ENCODE measurements around the gene MAPK8IP2. TPM values are rescaled to one million over a fixed set of nuclear protein-coding genes. Genes with fewer than 3 reads are reported as not detected.

MAPK8IP2 gene
- total and polyA plus RNA-seq, 2 donors (not counting 1 experiment from before 2014, with no cell fraction given): 0.10 to 0.17 TPM

GRCh38 chr22:50622723-50623327, 22.2 kb downstream of the MAPK8IP2 start:
- Histone ChIP-seq H3K27me3 (ENCODE audit: control insufficient read depth, insufficient read depth, low read length) (peaks cover 4% of the 10 kb centered on the region), H3K27ac (ENCODE audit: insufficient read depth, low read length) (no peak overlapping the region), H3K9me3 (ENCODE audit: control insufficient read depth, insufficient read depth, low read depth, low read length) (no peaks in the 10 kb centered on the region), H3K36me3 (ENCODE audit: control insufficient read depth, insufficient read depth, low read length) (peaks cover 2% of the 10 kb centered on the region), H3K9ac (ENCODE audit: insufficient read depth, low read length) (no peak overlapping the region), H3K79me2 (ENCODE audit: control insufficient read depth, insufficient read depth, low read length) (no peaks in the 10 kb centered on the region), H3K4me2 (ENCODE audit: extremely low read depth, insufficient read depth, low read length) (no peak overlapping the region), H3K4me3 (replicated peaks in 1 of 4; ENCODE audit: control extremely low read depth in 1 of 4, insufficient read depth in 1 of 4, low read depth in 3 of 4, low read length in 4 of 4) (no peak overlapping the region), H4K20me1 (ENCODE audit: control insufficient read depth, extremely low read depth, insufficient read depth, low read length) (no peaks in the 10 kb centered on the region), H2AFZ (ENCODE audit: low read length) (no peak overlapping the region), H3K4me1 (ENCODE audit: control insufficient read depth, extremely low read depth, insufficient read depth, low read length) (peaks cover 5% of the 10 kb centered on the region)
- TF ChIP-seq EZH2 (IDR thresholded peaks at IDR 0.05; ENCODE audit: low read length, missing control alignments): no peak
- no peak for TF ChIP-seq CTCF (conservative IDR thresholded peaks at IDR 0.05 in 1 of 2, IDR thresholded peaks at IDR 0.05 in 1 of 2; ENCODE audit: low read depth in 1 of 2, low read length in 2 of 2)
- DNase-seq (ENCODE audit: low read depth in 2 of 2): no peak

DNA sequence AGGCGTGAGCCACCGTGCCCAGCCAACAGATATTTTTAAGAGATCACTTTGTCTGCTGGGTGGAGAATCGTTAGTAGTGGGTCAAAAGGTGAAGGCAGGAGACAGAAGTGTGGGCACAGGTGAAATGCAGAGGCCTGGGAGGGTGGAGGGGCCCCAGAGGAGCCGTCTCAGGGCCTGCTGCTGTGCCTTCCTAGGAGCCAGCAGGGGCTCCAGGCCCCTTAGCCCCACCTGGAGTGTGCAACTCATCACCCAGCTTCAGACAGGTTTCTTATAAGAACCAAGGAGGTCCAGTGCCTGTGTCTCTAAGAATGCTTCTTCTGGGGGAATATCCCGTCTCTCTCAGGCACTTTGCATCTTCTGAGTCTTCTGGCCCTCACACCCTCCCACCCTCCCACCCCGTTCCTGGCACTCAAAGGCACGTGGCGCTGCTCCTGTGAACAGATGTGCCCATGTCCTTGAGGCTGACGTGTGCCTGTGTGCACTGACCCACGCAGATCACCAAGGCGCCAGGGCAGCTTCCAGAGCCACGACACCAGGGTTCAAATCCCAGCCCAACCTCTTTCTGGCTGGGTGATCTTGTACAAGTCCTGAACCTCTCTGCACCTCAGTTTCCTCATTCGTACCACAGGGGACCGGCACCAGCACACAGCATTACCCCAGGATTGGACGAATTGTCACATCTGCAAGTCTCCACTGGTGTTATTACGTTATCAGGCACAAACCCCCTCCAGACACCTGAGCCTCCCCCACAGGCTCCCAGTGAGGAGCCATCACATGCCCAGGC, 23.9 kb downstream of the MAPK8IP2 start:
- Histone ChIP-seq H2AFZ (ENCODE audit: low read length) (no peak overlapping the region), H3K9me3 (ENCODE audit: control insufficient read depth, insufficient read depth, low read depth, low read length) (no peaks in the 10 kb centered on the region), H3K4me3 (replicated peaks in 1 of 4; ENCODE audit: control extremely low read depth in 1 of 4, insufficient read depth in 1 of 4, low read depth in 3 of 4, low read length in 4 of 4) (no peak overlapping the region), H3K36me3 (ENCODE audit: control insufficient read depth, insufficient read depth, low read length) (peaks cover 2% of the 10 kb centered on the region), H3K27me3 (ENCODE audit: control insufficient read depth, insufficient read depth, low read length) (peaks cover 4% of the 10 kb centered on the region), H3K4me1 (ENCODE audit: control insufficient read depth, extremely low read depth, insufficient read depth, low read length) (peaks cover 10% of the 10 kb centered on the region), H3K79me2 (ENCODE audit: control insufficient read depth, insufficient read depth, low read length) (no peaks in the 10 kb centered on the region), H3K9ac (ENCODE audit: insufficient read depth, low read length) (no peak overlapping the region), H3K27ac (ENCODE audit: insufficient read depth, low read length) (no peak overlapping the region), H3K4me2 (ENCODE audit: extremely low read depth, insufficient read depth, low read length) (no peak overlapping the region), H4K20me1 (ENCODE audit: control insufficient read depth, extremely low read depth, insufficient read depth, low read length) (no peaks in the 10 kb centered on the region)
- DNase-seq (ENCODE audit: low read depth in 2 of 2): no peak
- TF ChIP-seq EZH2 (IDR thresholded peaks at IDR 0.05; ENCODE audit: low read length, missing control alignments) (no peak), CTCF (conservative IDR thresholded peaks at IDR 0.05 in 1 of 2, IDR thresholded peaks at IDR 0.05 in 1 of 2; ENCODE audit: low read depth in 1 of 2, low read length in 2 of 2) (no peak)

DNA sequence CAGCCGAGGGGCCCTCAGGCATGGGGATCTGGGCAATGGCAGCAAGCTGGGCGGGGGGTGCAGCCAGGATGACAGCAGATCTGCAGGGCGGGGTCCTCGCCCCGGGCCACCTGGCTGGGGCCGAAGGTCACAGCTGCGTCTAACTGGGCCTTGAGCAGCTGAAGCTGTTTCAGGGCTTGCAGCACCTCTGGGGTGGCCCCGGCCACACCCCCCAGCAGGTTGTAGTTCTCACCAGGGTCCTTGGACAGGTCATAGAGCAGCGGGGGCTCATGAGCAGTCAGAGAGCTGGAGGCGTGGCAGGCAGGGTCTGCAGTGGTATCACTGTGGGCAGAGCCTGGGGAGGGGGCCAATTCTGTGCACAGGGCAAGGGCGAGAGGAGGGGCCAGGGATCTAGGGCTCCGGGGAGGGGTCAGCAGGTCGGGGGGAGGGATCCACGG, 24.6 kb downstream of the MAPK8IP2 start:
- H3K27ac ChIP-seq (ENCODE audit: insufficient read depth, low read length): no peak overlapping the region
- no peaks in the 10 kb centered on the region for H3K9me3 ChIP-seq (ENCODE audit: control insufficient read depth, insufficient read depth, low read depth, low read length)
- DNase-seq (ENCODE audit: low read depth in 2 of 2): no peak
- H3K36me3 ChIP-seq (ENCODE audit: control insufficient read depth, insufficient read depth, low read length): peaks cover 2% of the 10 kb centered on the region
- H3K4me1 ChIP-seq (ENCODE audit: control insufficient read depth, extremely low read depth, insufficient read depth, low read length): peaks cover 10% of the 10 kb centered on the region
- no peak overlapping the region for H2AFZ ChIP-seq (ENCODE audit: low read length)
- H3K4me2 ChIP-seq (ENCODE audit: extremely low read depth, insufficient read depth, low read length): no peak overlapping the region
- no peaks in the 10 kb centered on the region for H4K20me1 ChIP-seq (ENCODE audit: control insufficient read depth, extremely low read depth, insufficient read depth, low read length)
- no peak overlapping the region for H3K4me3 ChIP-seq (replicated peaks in 1 of 4; ENCODE audit: control extremely low read depth in 1 of 4, insufficient read depth in 1 of 4, low read depth in 3 of 4, low read length in 4 of 4)
- no peaks in the 10 kb centered on the region for H3K79me2 ChIP-seq (ENCODE audit: control insufficient read depth, insufficient read depth, low read length)
- H3K9ac ChIP-seq (ENCODE audit: insufficient read depth, low read length): no peak overlapping the region
- TF ChIP-seq CTCF (conservative IDR thresholded peaks at IDR 0.05 in 1 of 2, IDR thresholded peaks at IDR 0.05 in 1 of 2; ENCODE audit: low read depth in 1 of 2, low read length in 2 of 2) (no peak), EZH2 (IDR thresholded peaks at IDR 0.05; ENCODE audit: low read length, missing control alignments) (no peak)
- peaks cover 4% of the 10 kb centered on the region for H3K27me3 ChIP-seq (ENCODE audit: control insufficient read depth, insufficient read depth, low read length)
